K562 (cell line): ENCODE data around the gene NCOA4. TPM values are rescaled to one million over a fixed set of nuclear protein-coding genes. Genes with fewer than 3 reads are reported as not detected.

Source experiments
- ELF1 ChIP-seq: fragments of 200-800 bp; sonication (Bioruptor generic); IDR thresholded peaks from 2 replicates; pipeline ENCODE4 v1.6.1; 2016; ENCODE audit warnings: missing genetic modification characterization, missing compliant biosample characterization
- MAFG ChIP-seq: fragments of 450-650 bp; conservative IDR thresholded peaks from 2 replicates; pipeline ENCODE4 v1.6.1; 2016; ENCODE audit warnings: missing genetic modification characterization, missing compliant biosample characterization
- MAFK ChIP-seq: IDR thresholded peaks from 2 replicates; pipeline ENCODE4 v1.6.1; 2011; ENCODE audit warnings: low read length, improper control_type of control experiment
- NFATC3 ChIP-seq: fragments of 450-650 bp; IDR thresholded peaks from 2 replicates; pipeline ENCODE4 v1.6.1; 2017; ENCODE audit warnings: mild to moderate bottlenecking
- NFRKB ChIP-seq: fragments of 450-650 bp; IDR thresholded peaks from 2 replicates; pipeline ENCODE4 v1.6.1; 2016; ENCODE audit warnings: low read depth
- PHF21A ChIP-seq: fragments of 450-650 bp; IDR thresholded peaks from 2 replicates; pipeline ENCODE4 v1.6.1; 2017; ENCODE audit warnings: low read depth, borderline replicate concordance
- RBM15 ChIP-seq: fragments of 200-400 bp; formaldehyde crosslinking; IDR thresholded peaks from 2 replicates; pipeline ENCODE4 v1.6.1; 2018; ENCODE audit warnings: mild to moderate bottlenecking, low read length, moderate library complexity; ENCODE audit not compliant: insufficient read depth
- SREBF2 ChIP-seq: sonication (generic); formaldehyde crosslinking; IDR thresholded peaks from 2 replicates; pipeline ENCODE4 v1.4.0; 2020; ENCODE audit warnings: mild to moderate bottlenecking, missing genetic modification reagents
- TBL1XR1 ChIP-seq, 2 experiments: IDR thresholded peaks; 2 replicates each; pipeline ENCODE4 v1.6.1; 2012; ENCODE audit warnings: improper control_type of control experiment in 2 of 2, low read length in 2 of 2, mild to moderate bottlenecking in 1 of 2
- ZBTB8A ChIP-seq: fragments of 450-650 bp; IDR thresholded peaks from 2 replicates; pipeline ENCODE4 v1.6.1; 2018; ENCODE audit warnings: mild to moderate bottlenecking, moderate library complexity; ENCODE audit not compliant: partially characterized antibody
- ZNF436 ChIP-seq: fragments of 250-450, 450-650 bp; sonication (Bioruptor Pico); formaldehyde crosslinking; IDR thresholded peaks from 2 replicates; pipeline ENCODE4 v1.7.0; 2020; ENCODE audit warnings: mild to moderate bottlenecking
- ZNF717 ChIP-seq: fragments of 250-450 bp; sonication (Bioruptor Pico); IDR thresholded peaks from 2 replicates; pipeline ENCODE4 v1.5.0; 2021
- ZNF79 ChIP-seq: fragments of 250-450 bp; sonication (Bioruptor Pico); IDR thresholded peaks from 2 replicates; pipeline ENCODE4 v1.4.0; 2020; ENCODE audit warnings: low read depth, mild to moderate bottlenecking, moderate library complexity
- polyA plus RNA-seq, 8 experiments: library from polyadenylated mRNA; depleted of rRNA in 4 of 8; stranded (reverse) in 5 of 8; unstranded in 3 of 8; fragments of >200 nt; fragmentation: Nextera tagmentation in 2 of 8; fragmentation: Illumina TruSeq in 1 of 8; extraction: Ambion mirVana in 2 of 8; extraction: Trizol in 1 of 8; gene quantifications; 2 replicates each; pipeline versions ENCODE4 v1.2.1 to v1.2.3, GENCODE V29; 2011 to 2014; ENCODE audit warnings: inconsistent platforms in 1 of 8, missing spikeins in 1 of 8
- total RNA-seq, 7 experiments: library from RNA; depleted of rRNA in 6 of 7; stranded (reverse); fragments of >200 nt in 6 of 7; fragmentation: Illumina TruSeq in 2 of 7; extraction: Trizol in 2 of 7; gene quantifications; 2 replicates each; pipeline versions ENCODE4 v1.2.1 to v1.2.3, GENCODE V29; 2011 to 2021; ENCODE audit warnings: low replicate concordance in 1 of 7
- TF ChIP-seq, protein P1 (sequence below): fragments of 250-450 bp; sonication (Bioruptor Pico); IDR thresholded peaks from 2 replicates; pipeline ENCODE4 v1.5.0; 2021; ENCODE audit warnings: mild to moderate bottlenecking, borderline replicate concordance
- TF ChIP-seq, protein P2 (sequence below), 2 experiments: fragments of 450-650 bp in 1 of 2; IDR thresholded peaks; 2 replicates each; pipeline ENCODE4 v1.6.1; 2011 to 2017; ENCODE audit warnings: low read depth in 2 of 2, antibody characterized with exemption in 1 of 2, borderline replicate concordance in 1 of 2, low read length in 1 of 2, mild to moderate bottlenecking in 1 of 2, mixed read lengths in 1 of 2; ENCODE audit not compliant: control insufficient read depth in 1 of 2
- TF ChIP-seq, protein P3 (sequence below), 2 experiments: IDR thresholded peaks; 2 replicates each; pipeline ENCODE4 v1.6.1; 2012; ENCODE audit warnings: improper control_type of control experiment in 2 of 2, low read depth in 2 of 2, low read length in 2 of 2, borderline replicate concordance in 1 of 2

Gene NCOA4
- total and polyA plus RNA-seq, 9 of the 15 experiments (the other 6 are each of a cell fraction or from before 2014, with no cell fraction given): 89.8 to 283 (median 181) TPM

DNA sequence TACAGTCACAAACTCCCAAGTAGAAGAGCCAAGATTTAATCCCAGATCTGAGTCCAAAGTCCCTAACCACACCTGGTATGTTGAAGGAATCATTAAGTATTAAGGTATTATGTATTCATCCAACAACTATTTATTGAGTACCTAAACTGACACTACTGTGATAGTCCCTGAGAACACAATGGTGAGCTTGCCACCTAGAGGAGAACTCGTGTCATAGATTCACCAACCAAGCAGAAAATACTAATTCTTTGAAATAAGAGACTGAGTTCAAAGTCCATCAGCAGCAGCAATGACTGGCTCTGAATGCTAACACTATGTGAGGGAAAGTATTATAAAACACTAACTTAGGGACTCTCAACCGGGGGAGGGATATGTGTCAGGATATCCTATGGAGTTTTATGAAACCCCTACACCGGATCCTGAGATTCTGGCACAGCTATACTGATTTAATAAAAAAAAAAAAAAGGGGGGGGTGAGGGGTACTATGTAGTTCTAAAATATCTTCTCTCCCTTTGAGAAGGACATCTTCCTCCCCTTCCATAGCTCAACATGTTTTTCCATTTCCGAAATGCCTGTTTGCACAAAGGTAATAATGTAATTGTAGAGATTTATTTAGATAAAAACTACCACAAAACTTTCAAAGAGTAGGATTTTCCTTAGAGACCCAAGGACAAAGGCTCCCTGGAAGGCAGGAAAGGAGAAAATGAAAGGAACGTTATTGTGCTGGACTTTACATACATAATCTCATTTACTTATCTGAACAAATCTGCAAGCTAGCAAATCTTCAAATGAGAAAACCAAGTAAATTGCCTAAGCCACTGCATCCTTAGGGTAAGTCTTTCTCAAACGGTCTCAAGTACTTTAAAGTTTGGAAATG is 1.6 kb downstream of the NCOA4 start (continued):
- TF ChIP-seq, protein P1, sequence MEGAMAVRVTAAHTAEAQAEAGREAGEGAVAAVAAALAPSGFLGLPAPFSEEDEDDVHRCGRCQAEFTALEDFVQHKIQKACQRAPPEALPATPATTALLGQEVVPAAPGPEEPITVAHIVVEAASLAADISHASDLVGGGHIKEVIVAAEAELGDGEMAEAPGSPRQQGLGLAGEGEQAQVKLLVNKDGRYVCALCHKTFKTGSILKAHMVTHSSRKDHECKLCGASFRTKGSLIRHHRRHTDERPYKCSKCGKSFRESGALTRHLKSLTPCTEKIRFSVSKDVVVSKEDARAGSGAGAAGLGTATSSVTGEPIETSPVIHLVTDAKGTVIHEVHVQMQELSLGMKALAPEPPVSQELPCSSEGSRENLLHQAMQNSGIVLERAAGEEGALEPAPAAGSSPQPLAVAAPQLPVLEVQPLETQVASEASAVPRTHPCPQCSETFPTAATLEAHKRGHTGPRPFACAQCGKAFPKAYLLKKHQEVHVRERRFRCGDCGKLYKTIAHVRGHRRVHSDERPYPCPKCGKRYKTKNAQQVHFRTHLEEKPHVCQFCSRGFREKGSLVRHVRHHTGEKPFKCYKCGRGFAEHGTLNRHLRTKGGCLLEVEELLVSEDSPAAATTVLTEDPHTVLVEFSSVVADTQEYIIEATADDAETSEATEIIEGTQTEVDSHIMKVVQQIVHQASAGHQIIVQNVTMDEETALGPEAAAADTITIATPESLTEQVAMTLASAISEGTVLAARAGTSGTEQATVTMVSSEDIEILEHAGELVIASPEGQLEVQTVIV (CRISPR knock-in tag): no peak
- TF ChIP-seq TBL1XR1 (IDR thresholded peaks at IDR 0.05; ENCODE audit: low read length in 2 of 2): peak in 1 of 2 experiments; percentile 45; a peak in 1 of 4 replicates
- TF ChIP-seq RBM15: no peak
- no peak for TF ChIP-seq PHF21A
- TF ChIP-seq, protein P2, sequence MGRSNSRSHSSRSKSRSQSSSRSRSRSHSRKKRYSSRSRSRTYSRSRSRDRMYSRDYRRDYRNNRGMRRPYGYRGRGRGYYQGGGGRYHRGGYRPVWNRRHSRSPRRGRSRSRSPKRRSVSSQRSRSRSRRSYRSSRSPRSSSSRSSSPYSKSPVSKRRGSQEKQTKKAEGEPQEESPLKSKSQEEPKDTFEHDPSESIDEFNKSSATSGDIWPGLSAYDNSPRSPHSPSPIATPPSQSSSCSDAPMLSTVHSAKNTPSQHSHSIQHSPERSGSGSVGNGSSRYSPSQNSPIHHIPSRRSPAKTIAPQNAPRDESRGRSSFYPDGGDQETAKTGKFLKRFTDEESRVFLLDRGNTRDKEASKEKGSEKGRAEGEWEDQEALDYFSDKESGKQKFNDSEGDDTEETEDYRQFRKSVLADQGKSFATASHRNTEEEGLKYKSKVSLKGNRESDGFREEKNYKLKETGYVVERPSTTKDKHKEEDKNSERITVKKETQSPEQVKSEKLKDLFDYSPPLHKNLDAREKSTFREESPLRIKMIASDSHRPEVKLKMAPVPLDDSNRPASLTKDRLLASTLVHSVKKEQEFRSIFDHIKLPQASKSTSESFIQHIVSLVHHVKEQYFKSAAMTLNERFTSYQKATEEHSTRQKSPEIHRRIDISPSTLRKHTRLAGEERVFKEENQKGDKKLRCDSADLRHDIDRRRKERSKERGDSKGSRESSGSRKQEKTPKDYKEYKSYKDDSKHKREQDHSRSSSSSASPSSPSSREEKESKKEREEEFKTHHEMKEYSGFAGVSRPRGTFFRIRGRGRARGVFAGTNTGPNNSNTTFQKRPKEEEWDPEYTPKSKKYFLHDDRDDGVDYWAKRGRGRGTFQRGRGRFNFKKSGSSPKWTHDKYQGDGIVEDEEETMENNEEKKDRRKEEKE (IDR thresholded peaks at IDR 0.05; ENCODE audit: borderline replicate concordance in 1 of 2, control insufficient read depth in 1 of 2, low read depth in 2 of 2, low read length in 1 of 2): no peak
- TF ChIP-seq NFATC3: no peak
- TF ChIP-seq NFRKB: no peak
- no peak for TF ChIP-seq ZBTB8A
- TF ChIP-seq ELF1: no peak
- TF ChIP-seq, protein P3, sequence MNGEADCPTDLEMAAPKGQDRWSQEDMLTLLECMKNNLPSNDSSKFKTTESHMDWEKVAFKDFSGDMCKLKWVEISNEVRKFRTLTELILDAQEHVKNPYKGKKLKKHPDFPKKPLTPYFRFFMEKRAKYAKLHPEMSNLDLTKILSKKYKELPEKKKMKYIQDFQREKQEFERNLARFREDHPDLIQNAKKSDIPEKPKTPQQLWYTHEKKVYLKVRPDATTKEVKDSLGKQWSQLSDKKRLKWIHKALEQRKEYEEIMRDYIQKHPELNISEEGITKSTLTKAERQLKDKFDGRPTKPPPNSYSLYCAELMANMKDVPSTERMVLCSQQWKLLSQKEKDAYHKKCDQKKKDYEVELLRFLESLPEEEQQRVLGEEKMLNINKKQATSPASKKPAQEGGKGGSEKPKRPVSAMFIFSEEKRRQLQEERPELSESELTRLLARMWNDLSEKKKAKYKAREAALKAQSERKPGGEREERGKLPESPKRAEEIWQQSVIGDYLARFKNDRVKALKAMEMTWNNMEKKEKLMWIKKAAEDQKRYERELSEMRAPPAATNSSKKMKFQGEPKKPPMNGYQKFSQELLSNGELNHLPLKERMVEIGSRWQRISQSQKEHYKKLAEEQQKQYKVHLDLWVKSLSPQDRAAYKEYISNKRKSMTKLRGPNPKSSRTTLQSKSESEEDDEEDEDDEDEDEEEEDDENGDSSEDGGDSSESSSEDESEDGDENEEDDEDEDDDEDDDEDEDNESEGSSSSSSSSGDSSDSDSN (IDR thresholded peaks at IDR 0.05; ENCODE audit: borderline replicate concordance in 1 of 2, low read depth in 2 of 2, low read length in 2 of 2): no peak
- no peak for TF ChIP-seq SREBF2
- no peak for TF ChIP-seq ZNF717
- TF ChIP-seq ZNF79 (CRISPR knock-in tag): no peak
- TF ChIP-seq ZNF436 (CRISPR knock-in tag): no peak
- TF ChIP-seq MAFG (tag): peak; percentile 93
- peak; percentile 76 for TF ChIP-seq MAFK
